IMR-90 (cell line): Measurements from ENCODE around the gene RAD51B.

ENCODE experiments used
- CTCF ChIP-seq: conservative IDR thresholded peaks from 2 replicates; pipeline ENCODE4 v1.5.1; 2012; ENCODE audit warnings: mild to moderate bottlenecking, low read depth, low read length, improper control_type of control experiment
- POLR2A ChIP-seq: IDR thresholded peaks from 2 replicates; pipeline ENCODE4 v1.6.1; 2012; ENCODE audit warnings: mild to moderate bottlenecking, low read depth, low read length
- RAD21 ChIP-seq: IDR thresholded peaks from 2 replicates; pipeline ENCODE4 v1.6.1; 2012; ENCODE audit warnings: low read length, improper control_type of control experiment
- RCOR1 ChIP-seq: IDR thresholded peaks from 2 replicates; pipeline ENCODE4 v1.6.1; 2012; ENCODE audit warnings: mild to moderate bottlenecking, low read length, improper control_type of control experiment; ENCODE audit not compliant: insufficient replicate concordance

- no peak for TF ChIP-seq RCOR1
- no peak for TF ChIP-seq RAD21
- no peak for TF ChIP-seq CTCF
- no peak for TF ChIP-seq POLR2A
Measured at GRCh38 chr14:67971627-67972625, 152.3 kb downstream of the RAD51B start.
